Panc1 (cell line): ENCODE data around the gene HEG1. TPM values are rescaled to one million over a fixed set of nuclear protein-coding genes. Genes with fewer than 3 reads are reported as not detected.

Source experiments
- ATAC-seq: fragments of 200-7000 bp; cut with Tn5 transposase; 2 replicates; pipeline ENCODE4 v1.9.1; 2020; ENCODE audit warnings: mild to moderate bottlenecking, moderate library complexity
- BruUV-seq: library from RNA; stranded (reverse); fragments of 400-500 nt; replicated peaks from 2 replicates; lab custom pipeline; 2021; lab: Mats Ljungman, UMichigan
- CTCF ChIA-PET: fragments of 300-600 bp; sonication (Branson Sonifier 250); formaldehyde crosslinking; loops from one replicate; lab custom pipeline; 2022; ENCODE audit warnings: antibody characterized with exemption; lab: Charles Lee
- POLR2A ChIA-PET: fragments of 300-600 bp; sonication (Branson Sonifier 250); formaldehyde crosslinking; loops from one replicate; lab custom pipeline; 2022; ENCODE audit warnings: antibody characterized with exemption; lab: Charles Lee
- DNase-seq: peaks from one replicate; pipeline ENCODE4 v3.0.0-alpha.2; 2010; ENCODE audit warnings: low read depth, low spot score
- H3K27ac ChIP-seq: 2 replicates; pipeline ENCODE4 v1.5.1; 2011; ENCODE audit warnings: mild to moderate bottlenecking, low read length, inconsistent platforms
- H3K27me3 ChIP-seq: fragments of 200-500 bp; sonication (Bioruptor generic); 2 replicates; pipeline ENCODE4 v1.6.0; 2014; ENCODE audit warnings: low read length, inconsistent platforms; ENCODE audit not compliant: control insufficient read depth, insufficient read depth
- H3K36me3 ChIP-seq: fragments of 200-500 bp; sonication (Bioruptor generic); 2 replicates; pipeline ENCODE4 v1.5.1; 2014; ENCODE audit warnings: inconsistent platforms, mild to moderate bottlenecking, low read length, moderate library complexity; ENCODE audit not compliant: control insufficient read depth, insufficient read depth
- H3K4me1 ChIP-seq: 2 replicates; pipeline ENCODE4 v1.5.1; 2011; ENCODE audit warnings: inconsistent platforms, mild to moderate bottlenecking, low read length, moderate library complexity; ENCODE audit not compliant: control insufficient read depth, insufficient read depth
- H3K4me3 ChIP-seq, 2 experiments: 2 replicates each; pipeline ENCODE4 v1.5.1; 2011 to 2012; ENCODE audit warnings: low read depth in 2 of 2, low read length in 2 of 2, mild to moderate bottlenecking in 2 of 2, inconsistent platforms in 1 of 2, moderate library complexity in 1 of 2
- H3K9me3 ChIP-seq: fragments of 200-500 bp; sonication (Bioruptor generic); 2 replicates; pipeline ENCODE4 v1.5.1; 2014; ENCODE audit warnings: low read depth, mild to moderate bottlenecking, inconsistent platforms, low read length, moderate library complexity; ENCODE audit not compliant: control insufficient read depth, insufficient read depth
- POLR2AphosphoS5 ChIP-seq: IDR thresholded peaks from 2 replicates; pipeline ENCODE4 v1.6.1; 2012; ENCODE audit warnings: mild to moderate bottlenecking, low read depth, low read length, moderate library complexity
- SIN3A ChIP-seq: IDR thresholded peaks from 2 replicates; pipeline ENCODE4 v1.6.1; 2012; ENCODE audit warnings: low read depth, mild to moderate bottlenecking, low read length, moderate library complexity, borderline replicate concordance; ENCODE audit not compliant: insufficient read depth
- TCF7L2 ChIP-seq: IDR thresholded peaks from 2 replicates; pipeline ENCODE4 v1.6.1; 2011; ENCODE audit warnings: mild to moderate bottlenecking, low read depth, low read length, inconsistent platforms
- in situ Hi-C: cut with HindIII; loops from 2 replicates; pipeline ENCODE4 v1.10.0; 2016; ENCODE audit warnings: low sequenced_read_pairs, low pct_unique_long_range_greater_than_20kb
- intact Hi-C: fragments of 100-400 bp; cut with micrococcal nuclease; formaldehyde crosslinking; loops from one replicate; pipeline ENCODE4 v1.10.0; 2022; ENCODE audit not compliant: unreplicated experiment
- total RNA-seq: library from RNA; stranded (reverse); gene quantifications from one replicate; pipeline ENCODE4 v1.2.1, GENCODE V29; 2021; ENCODE audit not compliant: unreplicated experiment
- TF ChIP-seq, protein P1 (sequence below), 2 experiments: IDR thresholded peaks; 2 replicates each; pipeline ENCODE4 v1.6.1; 2011 to 2012; ENCODE audit warnings: low read depth in 2 of 2, control low read depth in 1 of 2, low read length in 1 of 2, mild to moderate bottlenecking in 1 of 2, moderate library complexity in 1 of 2; ENCODE audit not compliant: insufficient read depth in 1 of 2
- TF ChIP-seq, protein P2 (sequence below): fragments of 450-650 bp; IDR thresholded peaks from 2 replicates; pipeline ENCODE4 v1.5.1; 2017; ENCODE audit warnings: mild to moderate bottlenecking

HEG1 gene
- total RNA-seq, 1 experiment from 2014 or later = 141 TPM

DNA sequence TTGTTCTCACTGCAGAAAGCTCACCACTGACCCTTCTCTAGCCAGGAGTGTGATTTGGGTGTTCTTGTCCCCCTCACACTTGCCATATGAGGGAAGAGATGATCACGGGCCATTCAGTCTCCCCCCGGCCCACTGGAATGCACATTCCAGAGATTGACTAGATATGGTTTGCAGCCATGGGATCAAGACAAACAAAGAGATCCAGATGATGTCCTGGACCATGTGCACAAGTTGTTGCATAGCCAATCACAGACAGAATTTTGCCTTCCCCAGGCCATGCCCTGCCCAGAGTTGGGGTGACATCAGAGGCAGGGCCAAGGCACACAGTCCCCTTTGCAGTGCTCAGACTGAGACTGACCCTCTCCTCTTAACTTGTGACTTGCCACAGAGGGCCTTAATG lies 136.0 kb downstream of the HEG1 start:
- BruUV-seq = no TSS peak
- no peaks in the 10 kb centered on the region for H3K9me3 ChIP-seq
- no peaks in the 10 kb centered on the region for H3K36me3 ChIP-seq
- in situ Hi-C loops = no loop called here
- no peak overlapping the region for H3K27ac ChIP-seq
- no peaks in the 10 kb centered on the region for H3K27me3 ChIP-seq
- TF ChIP-seq TCF7L2 (no peak), SIN3A (no peak), POLR2AphosphoS5 (no peak)
- TF ChIP-seq, protein P1, sequence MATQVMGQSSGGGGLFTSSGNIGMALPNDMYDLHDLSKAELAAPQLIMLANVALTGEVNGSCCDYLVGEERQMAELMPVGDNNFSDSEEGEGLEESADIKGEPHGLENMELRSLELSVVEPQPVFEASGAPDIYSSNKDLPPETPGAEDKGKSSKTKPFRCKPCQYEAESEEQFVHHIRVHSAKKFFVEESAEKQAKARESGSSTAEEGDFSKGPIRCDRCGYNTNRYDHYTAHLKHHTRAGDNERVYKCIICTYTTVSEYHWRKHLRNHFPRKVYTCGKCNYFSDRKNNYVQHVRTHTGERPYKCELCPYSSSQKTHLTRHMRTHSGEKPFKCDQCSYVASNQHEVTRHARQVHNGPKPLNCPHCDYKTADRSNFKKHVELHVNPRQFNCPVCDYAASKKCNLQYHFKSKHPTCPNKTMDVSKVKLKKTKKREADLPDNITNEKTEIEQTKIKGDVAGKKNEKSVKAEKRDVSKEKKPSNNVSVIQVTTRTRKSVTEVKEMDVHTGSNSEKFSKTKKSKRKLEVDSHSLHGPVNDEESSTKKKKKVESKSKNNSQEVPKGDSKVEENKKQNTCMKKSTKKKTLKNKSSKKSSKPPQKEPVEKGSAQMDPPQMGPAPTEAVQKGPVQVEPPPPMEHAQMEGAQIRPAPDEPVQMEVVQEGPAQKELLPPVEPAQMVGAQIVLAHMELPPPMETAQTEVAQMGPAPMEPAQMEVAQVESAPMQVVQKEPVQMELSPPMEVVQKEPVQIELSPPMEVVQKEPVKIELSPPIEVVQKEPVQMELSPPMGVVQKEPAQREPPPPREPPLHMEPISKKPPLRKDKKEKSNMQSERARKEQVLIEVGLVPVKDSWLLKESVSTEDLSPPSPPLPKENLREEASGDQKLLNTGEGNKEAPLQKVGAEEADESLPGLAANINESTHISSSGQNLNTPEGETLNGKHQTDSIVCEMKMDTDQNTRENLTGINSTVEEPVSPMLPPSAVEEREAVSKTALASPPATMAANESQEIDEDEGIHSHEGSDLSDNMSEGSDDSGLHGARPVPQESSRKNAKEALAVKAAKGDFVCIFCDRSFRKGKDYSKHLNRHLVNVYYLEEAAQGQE (IDR thresholded peaks at IDR 0.05; ENCODE audit: insufficient read depth in 1 of 2, low read depth in 2 of 2, low read length in 1 of 2) = no peak
- TF ChIP-seq, protein P2, sequence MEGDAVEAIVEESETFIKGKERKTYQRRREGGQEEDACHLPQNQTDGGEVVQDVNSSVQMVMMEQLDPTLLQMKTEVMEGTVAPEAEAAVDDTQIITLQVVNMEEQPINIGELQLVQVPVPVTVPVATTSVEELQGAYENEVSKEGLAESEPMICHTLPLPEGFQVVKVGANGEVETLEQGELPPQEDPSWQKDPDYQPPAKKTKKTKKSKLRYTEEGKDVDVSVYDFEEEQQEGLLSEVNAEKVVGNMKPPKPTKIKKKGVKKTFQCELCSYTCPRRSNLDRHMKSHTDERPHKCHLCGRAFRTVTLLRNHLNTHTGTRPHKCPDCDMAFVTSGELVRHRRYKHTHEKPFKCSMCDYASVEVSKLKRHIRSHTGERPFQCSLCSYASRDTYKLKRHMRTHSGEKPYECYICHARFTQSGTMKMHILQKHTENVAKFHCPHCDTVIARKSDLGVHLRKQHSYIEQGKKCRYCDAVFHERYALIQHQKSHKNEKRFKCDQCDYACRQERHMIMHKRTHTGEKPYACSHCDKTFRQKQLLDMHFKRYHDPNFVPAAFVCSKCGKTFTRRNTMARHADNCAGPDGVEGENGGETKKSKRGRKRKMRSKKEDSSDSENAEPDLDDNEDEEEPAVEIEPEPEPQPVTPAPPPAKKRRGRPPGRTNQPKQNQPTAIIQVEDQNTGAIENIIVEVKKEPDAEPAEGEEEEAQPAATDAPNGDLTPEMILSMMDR = no peak
- DNase-seq (no peak), ATAC-seq (0 out of 2 replicates have a peak, but pooled peaks have one; percentile 15)
- intact Hi-C loops = no loop called here
- no peak overlapping the region for H3K4me3 ChIP-seq
- ChIA-PET POLR2A (no interaction called here), CTCF (no interaction called here)
- no peaks in the 10 kb centered on the region for H3K4me1 ChIP-seq

DNA sequence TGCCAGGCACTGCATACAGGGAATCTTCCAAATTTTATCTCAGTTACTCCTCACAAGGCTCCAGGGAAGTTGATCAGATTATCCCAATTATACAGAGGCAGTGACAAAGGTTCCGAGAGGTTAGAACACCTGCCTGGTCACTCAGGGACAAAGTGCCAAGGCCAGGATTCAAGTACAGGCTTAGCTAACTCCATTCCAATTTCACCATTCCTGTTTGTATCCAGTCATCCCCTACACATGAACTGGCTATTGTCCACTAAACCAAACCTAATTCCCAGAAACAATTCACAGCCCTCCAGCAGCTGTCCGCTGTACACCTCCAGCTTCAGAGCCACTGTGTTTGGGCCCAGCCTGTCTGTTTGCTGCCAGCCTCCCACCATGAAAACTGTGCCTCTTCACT lies 137.3 kb downstream of the HEG1 start:
- ATAC-seq (no peak), DNase-seq (no peak)
- Histone ChIP-seq H3K4me1 (no peaks in the 10 kb centered on the region), H3K4me3 (no peak overlapping the region), H3K27me3 (no peaks in the 10 kb centered on the region), H3K36me3 (no peaks in the 10 kb centered on the region), H3K9me3 (no peaks in the 10 kb centered on the region), H3K27ac (no peak overlapping the region)
- TF ChIP-seq, protein P1 (IDR thresholded peaks at IDR 0.05; ENCODE audit: insufficient read depth in 1 of 2, low read depth in 2 of 2, low read length in 1 of 2) = no peak
- TF ChIP-seq, protein P2 = no peak
- TF ChIP-seq TCF7L2 (no peak), POLR2AphosphoS5 (no peak), SIN3A (no peak)
- intact Hi-C loops = no loop called here
- BruUV-seq = no TSS peak
- ChIA-PET CTCF (interaction anchor here (0.6 kb wide), 1 partner anchor 572 kb away, joined by 4 read pairs; no protein-coding TSS in a partner anchor), POLR2A (no interaction called here)
- in situ Hi-C loops = no loop called here
